Keratinocyte (primary cell): ENCODE results near the gene WDFY2.

Source experiments
- EZH2 ChIP-seq: IDR thresholded peaks from one replicate; pipeline ENCODE4 v1.6.1; 2012; ENCODE audit warnings: inconsistent platforms, mild to moderate bottlenecking, low read length, moderate library complexity
- TF ChIP-seq, protein P1 (sequence below), 3 experiments: IDR thresholded peaks in 1 of 3; conservative IDR thresholded peaks in 1 of 3; optimal IDR thresholded peaks in 1 of 3; 2 replicates in 2 of 3; 3 replicates in 1 of 3; pipeline versions ENCODE3 to v1.5.1; 2011; ENCODE audit warnings: low read length in 3 of 3, mild to moderate bottlenecking in 3 of 3, moderate library complexity in 2 of 3, control low read depth in 1 of 3, inconsistent platforms in 1 of 3; ENCODE audit not compliant: insufficient read depth in 2 of 3; ENCODE audit errors: extremely low read depth in 1 of 3

DNA sequence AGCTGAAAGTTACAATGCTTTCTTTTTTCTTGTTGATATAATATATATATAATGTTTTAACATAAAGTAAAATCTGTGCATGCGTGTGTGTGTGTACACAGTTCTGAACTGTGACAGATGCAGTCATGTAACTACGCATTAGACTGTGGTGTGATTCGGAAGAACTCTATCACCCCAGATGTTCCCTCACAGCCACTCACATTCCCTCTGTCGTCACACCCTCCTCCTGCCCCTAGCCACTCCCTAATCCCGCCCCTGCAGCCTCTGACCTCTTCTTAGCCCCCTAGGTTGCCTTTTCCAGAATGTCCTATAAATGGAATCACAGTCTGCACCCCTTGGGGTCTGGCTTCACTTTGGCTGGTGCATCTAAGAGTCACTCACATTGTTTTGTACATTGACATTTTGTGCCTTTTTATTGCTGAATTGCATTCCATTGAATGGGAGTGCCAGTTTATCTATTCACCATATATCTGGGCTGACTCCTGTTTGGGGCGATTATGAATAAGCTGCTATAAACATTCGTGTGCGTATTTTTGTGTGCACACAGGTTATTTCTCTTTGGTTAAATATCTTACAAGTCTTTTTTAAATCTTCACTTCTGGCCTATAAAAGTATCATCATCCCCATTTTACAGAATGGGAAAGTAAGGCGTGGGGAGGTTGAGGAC, 199.3 kb downstream of the WDFY2 start:
- TF ChIP-seq, protein P1, sequence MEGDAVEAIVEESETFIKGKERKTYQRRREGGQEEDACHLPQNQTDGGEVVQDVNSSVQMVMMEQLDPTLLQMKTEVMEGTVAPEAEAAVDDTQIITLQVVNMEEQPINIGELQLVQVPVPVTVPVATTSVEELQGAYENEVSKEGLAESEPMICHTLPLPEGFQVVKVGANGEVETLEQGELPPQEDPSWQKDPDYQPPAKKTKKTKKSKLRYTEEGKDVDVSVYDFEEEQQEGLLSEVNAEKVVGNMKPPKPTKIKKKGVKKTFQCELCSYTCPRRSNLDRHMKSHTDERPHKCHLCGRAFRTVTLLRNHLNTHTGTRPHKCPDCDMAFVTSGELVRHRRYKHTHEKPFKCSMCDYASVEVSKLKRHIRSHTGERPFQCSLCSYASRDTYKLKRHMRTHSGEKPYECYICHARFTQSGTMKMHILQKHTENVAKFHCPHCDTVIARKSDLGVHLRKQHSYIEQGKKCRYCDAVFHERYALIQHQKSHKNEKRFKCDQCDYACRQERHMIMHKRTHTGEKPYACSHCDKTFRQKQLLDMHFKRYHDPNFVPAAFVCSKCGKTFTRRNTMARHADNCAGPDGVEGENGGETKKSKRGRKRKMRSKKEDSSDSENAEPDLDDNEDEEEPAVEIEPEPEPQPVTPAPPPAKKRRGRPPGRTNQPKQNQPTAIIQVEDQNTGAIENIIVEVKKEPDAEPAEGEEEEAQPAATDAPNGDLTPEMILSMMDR (optimal IDR thresholded peaks at IDR 0.05 in 1 of 3, IDR thresholded peaks at IDR 0.05 in 1 of 3, conservative IDR thresholded peaks at IDR 0.05 in 1 of 3; ENCODE audit: extremely low read depth in 1 of 3, insufficient read depth in 2 of 3, low read length in 3 of 3), result no peak
- TF ChIP-seq EZH2, result no peak
